Thoracic aorta (tissue), 2 donors: ENCODE data around the gene GYG1. TPM values are rescaled to one million over a fixed set of nuclear protein-coding genes. Genes with fewer than 3 reads are reported as not detected.

Source experiments
- ATAC-seq: fragments of 150-250 bp; one replicate; pipeline ENCODE4 v1.8.0; 2017; ENCODE audit warnings: low read depth; ENCODE audit not compliant: insufficient number of reproducible peaks, low FRiP score
- DNase-seq: peaks from one replicate; pipeline ENCODE4 v3.0.0-alpha.2; 2020; ENCODE audit warnings: low spot score
- H3K27ac ChIP-seq, 2 donors: fragments of 200-600 bp; sonication (generic); 1 replicate in 1 of 2; 2 replicates in 1 of 2; pipeline ENCODE4 v1.5.1; 2016; ENCODE audit warnings: mild to moderate bottlenecking in 2 of 2, moderate library complexity in 2 of 2
- H3K27me3 ChIP-seq: fragments of 200-600 bp; sonication (generic); replicated peaks from 2 replicates; pipeline ENCODE4 v1.6.0; 2016; ENCODE audit warnings: mild to moderate bottlenecking; ENCODE audit not compliant: insufficient read depth
- H3K36me3 ChIP-seq: fragments of 200-600 bp; sonication (generic); one replicate; pipeline ENCODE4 v1.5.1; 2016
- H3K4me1 ChIP-seq, 2 donors: fragments of 200-600 bp; sonication (generic); 1 replicate in 1 of 2; 2 replicates in 1 of 2; pipeline versions ENCODE4 v1.5.1 to v1.6.0; 2016; ENCODE audit warnings: low read depth in 2 of 2, mild to moderate bottlenecking in 1 of 2; ENCODE audit not compliant: control insufficient read depth in 1 of 2
- H3K4me3 ChIP-seq: fragments of 200-600 bp; sonication (generic); 2 replicates; pipeline ENCODE4 v1.5.1; 2016; ENCODE audit warnings: mild to moderate bottlenecking
- H3K9me3 ChIP-seq: fragments of 200-600 bp; sonication (generic); 2 replicates; pipeline ENCODE4 v1.5.1; 2016
- total RNA-seq, 2 donors: library from RNA; depleted of rRNA; stranded (reverse); fragments of >200 nt; gene quantifications; one replicate each; pipeline versions ENCODE4 v1.1.0 to v1.2.3, GENCODE V29; 2016
- TF ChIP-seq, protein P1 (sequence below): fragments of 200-600 bp; sonication (generic); IDR thresholded peaks from one replicate; pipeline ENCODE4 v1.5.1; 2019; ENCODE audit warnings: antibody characterized with exemption

GYG1 gene
- 10 to 100 TPM; 72.6 to 89.5 TPM for total RNA-seq

DNA sequence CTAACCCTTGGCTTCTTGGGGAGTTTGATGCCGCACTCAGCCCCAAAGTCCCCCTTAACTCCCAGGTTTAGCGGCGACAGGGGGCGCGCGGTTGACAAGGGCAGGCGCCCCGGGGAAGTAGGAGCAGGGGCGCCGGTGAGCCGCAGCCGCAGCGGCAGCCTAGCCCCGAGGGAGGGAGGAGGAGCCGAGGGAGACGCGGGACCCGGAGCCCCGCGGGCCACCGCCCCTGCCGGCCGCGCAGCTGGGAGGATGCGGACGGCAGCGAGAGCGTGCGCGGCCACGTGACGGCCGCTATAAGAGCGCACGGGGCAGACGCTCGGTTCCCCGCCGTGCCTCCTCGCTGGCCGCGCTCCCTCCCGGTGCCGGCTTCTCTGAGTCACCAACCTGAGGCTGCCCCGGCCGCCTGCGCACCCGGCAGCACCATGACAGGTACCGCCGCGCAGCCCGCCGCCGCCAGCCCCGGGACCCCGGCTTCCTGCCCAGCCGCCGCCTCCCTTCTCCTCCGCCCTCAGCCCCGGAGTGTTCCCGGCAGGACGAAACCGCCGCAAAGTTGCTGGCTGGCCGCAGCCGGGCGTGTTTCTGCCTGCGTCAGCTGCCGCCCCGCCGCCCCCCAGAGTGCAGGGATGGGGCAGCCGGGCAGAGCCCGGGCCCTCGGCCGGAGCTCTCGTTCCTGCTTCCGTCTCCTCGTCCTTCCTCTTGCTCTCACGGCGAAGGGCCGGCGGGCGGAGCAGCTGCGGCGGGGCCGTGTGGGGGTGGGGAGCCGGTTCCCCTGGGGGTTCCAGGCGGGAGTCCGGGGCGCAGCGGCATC lies at the start of gene GYG1:
Gene GYG1 (plus strand): TSS at position 322 of the 808 bp plus-strand sequence. CDS start 101 bp downstream, at position 423.
- Histone ChIP-seq H3K27me3 (no peaks in the 10 kb centered on the region), H3K9me3 (no peaks in the 10 kb centered on the region), H3K4me3 (peak within 1 kb of the TSS; percentile 96), H3K27ac (peak within 1 kb of the TSS; percentile 98 to 99), H3K36me3 (peaks cover 15% of the 10 kb centered on the region), H3K4me1 (peaks cover 8 to 34% of the 10 kb centered on the region in 2 donors)
- DNase-seq = peak; percentile 45
- peak; percentile 77 for ATAC-seq
- TF ChIP-seq, protein P1, sequence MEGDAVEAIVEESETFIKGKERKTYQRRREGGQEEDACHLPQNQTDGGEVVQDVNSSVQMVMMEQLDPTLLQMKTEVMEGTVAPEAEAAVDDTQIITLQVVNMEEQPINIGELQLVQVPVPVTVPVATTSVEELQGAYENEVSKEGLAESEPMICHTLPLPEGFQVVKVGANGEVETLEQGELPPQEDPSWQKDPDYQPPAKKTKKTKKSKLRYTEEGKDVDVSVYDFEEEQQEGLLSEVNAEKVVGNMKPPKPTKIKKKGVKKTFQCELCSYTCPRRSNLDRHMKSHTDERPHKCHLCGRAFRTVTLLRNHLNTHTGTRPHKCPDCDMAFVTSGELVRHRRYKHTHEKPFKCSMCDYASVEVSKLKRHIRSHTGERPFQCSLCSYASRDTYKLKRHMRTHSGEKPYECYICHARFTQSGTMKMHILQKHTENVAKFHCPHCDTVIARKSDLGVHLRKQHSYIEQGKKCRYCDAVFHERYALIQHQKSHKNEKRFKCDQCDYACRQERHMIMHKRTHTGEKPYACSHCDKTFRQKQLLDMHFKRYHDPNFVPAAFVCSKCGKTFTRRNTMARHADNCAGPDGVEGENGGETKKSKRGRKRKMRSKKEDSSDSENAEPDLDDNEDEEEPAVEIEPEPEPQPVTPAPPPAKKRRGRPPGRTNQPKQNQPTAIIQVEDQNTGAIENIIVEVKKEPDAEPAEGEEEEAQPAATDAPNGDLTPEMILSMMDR = peak; percentile 26

DNA sequence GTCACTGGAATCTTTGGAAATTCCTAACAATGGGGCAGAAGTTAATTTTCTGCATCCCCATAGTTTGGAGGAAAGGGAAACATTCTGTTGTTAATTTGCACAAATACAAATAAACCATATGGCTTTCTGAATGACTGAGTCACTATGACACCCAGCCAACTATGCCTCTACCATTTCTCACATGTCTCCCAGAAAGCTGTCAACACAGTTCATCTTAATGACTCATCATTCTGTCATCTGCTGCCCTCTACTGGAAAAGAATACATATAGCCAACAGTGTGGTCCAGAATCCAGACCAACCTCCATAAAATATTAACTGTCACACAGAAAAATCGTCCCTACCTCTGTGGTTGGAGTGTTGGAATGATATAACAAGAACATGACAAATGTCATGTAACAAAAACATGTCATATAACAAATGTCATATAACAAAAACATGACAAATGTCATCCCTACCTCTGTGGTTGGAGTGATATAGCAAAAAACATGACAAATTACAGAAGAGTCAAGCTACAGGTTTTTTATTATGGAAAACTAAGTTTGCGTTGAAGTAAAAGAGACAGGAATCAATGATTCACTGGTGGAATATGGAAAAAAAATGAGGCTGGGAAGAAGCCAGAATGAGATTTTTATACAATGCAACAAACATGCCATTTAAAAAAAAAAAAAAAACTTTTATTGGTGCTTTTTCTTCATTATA lies 47.7 kb upstream of the GYG1 start:
- Histone ChIP-seq H3K36me3 (no peaks in the 10 kb centered on the region), H3K4me3 (no peak overlapping the region), H3K4me1 (no peaks in the 10 kb centered on the region), H3K27ac (no peak overlapping the region), H3K27me3 (no peaks in the 10 kb centered on the region), H3K9me3 (no peaks in the 10 kb centered on the region)
- ATAC-seq (no peak), DNase-seq (no peak)
- TF ChIP-seq, protein P1 = peak; percentile 40

DNA sequence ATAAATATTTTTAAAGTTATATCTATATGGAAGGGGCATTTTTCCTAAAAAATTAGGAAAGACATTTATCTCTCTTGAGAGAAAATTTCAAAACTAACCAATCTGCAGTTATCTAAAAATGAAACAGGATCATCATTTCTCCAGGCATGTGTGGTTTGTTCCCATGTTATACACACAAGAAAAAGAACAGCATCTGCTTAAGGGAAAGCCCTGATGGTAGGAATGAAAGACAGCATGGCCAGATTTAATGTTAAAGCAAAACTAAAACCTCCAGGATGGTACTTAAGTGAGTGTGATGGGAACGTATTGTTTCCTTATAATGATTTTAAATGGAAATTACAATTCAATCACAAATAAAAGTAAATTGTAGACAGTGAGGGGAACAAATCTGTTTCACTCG lies 46.2 kb upstream of the GYG1 start:
- Histone ChIP-seq H3K27me3 (no peaks in the 10 kb centered on the region), H3K4me3 (no peak overlapping the region), H3K9me3 (no peaks in the 10 kb centered on the region), H3K36me3 (no peaks in the 10 kb centered on the region), H3K27ac (no peak overlapping the region), H3K4me1 (no peaks in the 10 kb centered on the region)
- no peak for DNase-seq
- TF ChIP-seq, protein P1 = no peak
- no peak for ATAC-seq

DNA sequence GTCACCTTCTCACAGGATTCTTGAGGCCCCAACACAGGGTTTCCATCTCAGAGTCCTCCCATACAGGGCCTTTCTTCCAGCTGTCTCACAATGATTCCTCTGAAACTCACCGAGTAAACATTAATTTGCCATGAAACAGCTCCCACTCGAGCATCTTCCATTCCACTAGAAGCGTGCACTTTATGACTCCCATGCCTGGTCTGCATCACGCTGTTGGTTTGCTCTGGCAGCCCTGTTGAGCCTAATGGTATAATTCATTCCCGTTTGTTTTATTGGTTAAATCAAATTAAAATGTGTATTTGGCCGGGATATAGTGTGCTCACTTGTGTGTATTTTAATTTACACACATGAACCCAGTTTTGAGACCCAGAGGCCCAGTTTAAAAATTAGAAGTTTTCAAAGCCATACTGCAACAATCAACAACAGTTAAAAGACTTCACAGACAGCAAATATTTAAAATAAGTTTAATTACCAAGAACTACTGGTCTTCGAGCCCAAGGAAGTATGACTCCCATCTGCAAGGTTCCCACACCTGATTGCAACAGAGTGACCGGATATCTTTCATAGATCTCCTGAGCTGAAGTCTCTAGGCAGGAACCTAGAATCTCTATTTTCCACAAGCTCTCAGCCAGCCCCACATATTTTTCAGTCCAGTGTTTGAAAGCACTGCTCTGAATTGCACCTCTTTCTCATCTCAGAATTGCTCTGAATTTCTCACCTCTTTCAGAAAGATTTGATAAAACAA lies 42.3 kb upstream of the GYG1 start:
- H3K27me3 ChIP-seq = no peaks in the 10 kb centered on the region
- TF ChIP-seq, protein P1 = no peak
- no peak overlapping the region for H3K27ac ChIP-seq
- no peaks in the 10 kb centered on the region for H3K4me1 ChIP-seq
- no peaks in the 10 kb centered on the region for H3K36me3 ChIP-seq
- no peak for DNase-seq
- H3K4me3 ChIP-seq = no peak overlapping the region
- H3K9me3 ChIP-seq = no peaks in the 10 kb centered on the region
- ATAC-seq = no peak

DNA sequence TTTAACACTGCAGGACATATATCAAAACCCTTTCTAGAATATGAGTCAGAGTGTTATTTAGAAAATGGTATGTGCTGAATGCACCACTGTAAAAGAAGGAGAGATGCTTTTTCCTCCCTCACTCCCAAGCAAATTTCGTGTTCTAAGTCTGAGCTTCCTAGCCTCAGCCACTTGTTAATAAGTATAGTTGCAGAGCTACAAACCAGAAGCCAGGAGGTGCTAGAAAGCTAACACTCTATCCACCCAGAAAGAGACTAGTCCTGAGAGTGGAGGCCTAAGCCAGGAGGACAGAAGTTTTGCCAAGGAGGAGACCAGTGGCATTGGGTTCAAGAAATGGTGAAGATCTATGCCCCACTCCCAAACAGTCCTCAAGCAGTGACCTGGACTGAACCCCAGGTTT lies 40.5 kb upstream of the GYG1 start:
- H3K27me3 ChIP-seq = no peaks in the 10 kb centered on the region
- H3K27ac ChIP-seq = no peak overlapping the region
- no peak for ATAC-seq
- H3K36me3 ChIP-seq = no peaks in the 10 kb centered on the region
- no peak overlapping the region for H3K4me3 ChIP-seq
- no peaks in the 10 kb centered on the region for H3K9me3 ChIP-seq
- no peak for DNase-seq
- peaks cover 0 to 7% of the 10 kb centered on the region in 2 donors for H3K4me1 ChIP-seq
- TF ChIP-seq, protein P1 = no peak
